ENCODE data around the gene WSCD1.

DNA sequence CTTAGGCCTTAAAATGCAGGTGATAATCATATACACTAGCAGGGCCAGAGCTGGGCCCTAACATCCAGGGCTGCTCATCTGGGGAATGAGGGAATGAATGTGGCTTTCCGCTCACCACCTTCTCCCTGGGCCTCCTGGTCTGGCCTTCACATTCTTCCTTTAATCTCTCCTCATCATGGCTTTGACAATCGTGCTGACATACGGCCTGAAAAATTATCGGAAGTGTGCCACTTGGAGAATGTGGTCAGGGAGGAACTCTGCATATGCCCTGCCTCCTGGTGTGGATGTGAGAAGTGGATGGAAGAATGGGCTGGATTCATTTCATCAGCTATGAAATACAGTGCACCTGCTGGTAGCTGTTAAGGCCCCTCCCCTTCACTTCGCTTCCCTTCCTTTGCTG lies 2.4 kb downstream of the WSCD1 start:
- no peak for TF ChIP-seq PPARA (CRISPR knock-in tag; IDR thresholded peaks at IDR 0.05; ENCODE audit: borderline replicate concordance)
- TF ChIP-seq, protein P1, sequence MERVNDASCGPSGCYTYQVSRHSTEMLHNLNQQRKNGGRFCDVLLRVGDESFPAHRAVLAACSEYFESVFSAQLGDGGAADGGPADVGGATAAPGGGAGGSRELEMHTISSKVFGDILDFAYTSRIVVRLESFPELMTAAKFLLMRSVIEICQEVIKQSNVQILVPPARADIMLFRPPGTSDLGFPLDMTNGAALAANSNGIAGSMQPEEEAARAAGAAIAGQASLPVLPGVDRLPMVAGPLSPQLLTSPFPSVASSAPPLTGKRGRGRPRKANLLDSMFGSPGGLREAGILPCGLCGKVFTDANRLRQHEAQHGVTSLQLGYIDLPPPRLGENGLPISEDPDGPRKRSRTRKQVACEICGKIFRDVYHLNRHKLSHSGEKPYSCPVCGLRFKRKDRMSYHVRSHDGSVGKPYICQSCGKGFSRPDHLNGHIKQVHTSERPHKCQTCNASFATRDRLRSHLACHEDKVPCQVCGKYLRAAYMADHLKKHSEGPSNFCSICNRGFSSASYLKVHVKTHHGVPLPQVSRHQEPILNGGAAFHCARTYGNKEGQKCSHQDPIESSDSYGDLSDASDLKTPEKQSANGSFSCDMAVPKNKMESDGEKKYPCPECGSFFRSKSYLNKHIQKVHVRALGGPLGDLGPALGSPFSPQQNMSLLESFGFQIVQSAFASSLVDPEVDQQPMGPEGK (CRISPR knock-in tag; IDR thresholded peaks at IDR 0.05; ENCODE audit: borderline replicate concordance): no peak
- no peak for TF ChIP-seq TOX (CRISPR knock-in tag; IDR thresholded peaks at IDR 0.05; ENCODE audit: borderline replicate concordance)
